ENCODE results near the gene CKM.

DNA sequence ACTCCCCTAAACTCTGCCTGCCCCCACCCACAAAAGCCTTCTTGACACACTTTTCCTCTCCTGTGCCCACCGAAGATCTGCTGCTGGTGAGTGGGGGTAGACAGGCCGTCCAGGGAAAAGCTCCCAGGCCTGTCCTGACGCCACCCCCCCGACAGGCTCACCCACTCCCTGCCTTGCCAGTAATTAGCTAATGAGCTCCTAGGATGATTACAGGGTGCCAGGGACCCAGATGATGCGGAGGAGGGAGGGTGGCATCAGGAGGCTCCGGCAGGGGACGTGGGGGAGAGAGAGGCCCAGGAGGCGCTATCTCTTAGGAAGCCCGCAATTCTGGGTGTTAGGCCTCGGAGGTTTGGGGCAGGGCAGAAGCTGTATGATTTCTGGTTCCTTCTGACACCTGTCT lies 44.6 kb downstream of the CKM start:
- TF ChIP-seq CTCF (IDR thresholded peaks at IDR 0.05; ENCODE audit: poor library complexity) (no peak), EZH2phosphoT487 (IDR thresholded peaks at IDR 0.05; ENCODE audit: low read depth, severe bottlenecking, unreplicated experiment) (no peak), EZH2 (IDR thresholded peaks at IDR 0.05; ENCODE audit: borderline replicate concordance) (no peak)

Data from hepatocyte (in vitro differentiated cells).